HG03460 (cell line): ENCODE data around the gene SEMA3C.

Experiments
- ATAC-seq: cut with Tn5 transposase; IDR thresholded peaks from one replicate; pipeline ENCODE4 v1.9.1; 2021; ENCODE audit not compliant: unreplicated experiment

The SEMA3C gene

GRCh38 chr7:80858141-80858903 lies 60.5 kb downstream of the SEMA3C start:
- ATAC-seq, result no peak

- no peak for ATAC-seq
Observed at GRCh38 chr7:80856769-80857168, 62.1 kb downstream of the SEMA3C start.

- no peak for ATAC-seq
Observed at GRCh38 chr7:80851896-80852476, 66.9 kb downstream of the SEMA3C start.

- no peak for ATAC-seq
Observed at GRCh38 chr7:80848841-80849240, 70.0 kb downstream of the SEMA3C start.

- no peak for ATAC-seq
Observed at GRCh38 chr7:80847895-80848294, 71.0 kb downstream of the SEMA3C start.

GRCh38 chr7:80847027-80847426 lies 71.8 kb downstream of the SEMA3C start:
- ATAC-seq, result no peak

- ATAC-seq, result no peak
Observed at GRCh38 chr7:80844916-80845315, 73.9 kb downstream of the SEMA3C start.

- ATAC-seq, result no peak
Observed at GRCh38 chr7:80843018-80843677, 75.7 kb downstream of the SEMA3C start.

- ATAC-seq, result no peak
Observed at GRCh38 chr7:80842022-80842790, 76.6 kb downstream of the SEMA3C start.

GRCh38 chr7:80841423-80841955 lies 77.4 kb downstream of the SEMA3C start:
- no peak for ATAC-seq

- no peak for ATAC-seq
Observed at GRCh38 chr7:80840681-80841080, 78.2 kb downstream of the SEMA3C start.

GRCh38 chr7:80839855-80840254 lies 79.0 kb downstream of the SEMA3C start:
- ATAC-seq, result no peak

- no peak for ATAC-seq
Observed at GRCh38 chr7:80838643-80839042, 80.2 kb downstream of the SEMA3C start.

GRCh38 chr7:80837345-80837744 lies 81.5 kb downstream of the SEMA3C start:
- no peak for ATAC-seq

GRCh38 chr7:80835251-80835650 lies 83.6 kb downstream of the SEMA3C start:
- no peak for ATAC-seq

- ATAC-seq, result no peak
Observed at GRCh38 chr7:80833289-80834268, 85.3 kb downstream of the SEMA3C start.

- no peak for ATAC-seq
Observed at GRCh38 chr7:80832006-80832405, 86.8 kb downstream of the SEMA3C start.

GRCh38 chr7:80830584-80831285 lies 88.1 kb downstream of the SEMA3C start:
- ATAC-seq, result no peak

GRCh38 chr7:80830010-80830409 lies 88.8 kb downstream of the SEMA3C start:
- no peak for ATAC-seq
